KOPT-K1 (cell line): ENCODE results near the gene DKK3.

Experiments used
- H3K27ac ChIP-seq: fragments of 200-600 bp; sonication (generic); 2 replicates; pipeline ENCODE4 v1.5.1; 2016; ENCODE audit warnings: antibody characterized with exemption, mild to moderate bottlenecking, low read depth, low read length; ENCODE audit not compliant: poor library complexity, severe bottlenecking
- H3K36me3 ChIP-seq: fragments of 200-600 bp; sonication (generic); 2 replicates; pipeline ENCODE4 v1.5.1; 2017; ENCODE audit warnings: antibody characterized with exemption, mild to moderate bottlenecking, low read length, moderate library complexity; ENCODE audit not compliant: insufficient read depth
- H3K9me3 ChIP-seq: fragments of 200-600 bp; sonication (generic); 2 replicates; pipeline ENCODE4 v1.5.1; 2017; ENCODE audit warnings: antibody characterized with exemption, low read length, mild to moderate bottlenecking; ENCODE audit not compliant: insufficient read depth, poor library complexity, severe bottlenecking

Gene DKK3

DNA sequence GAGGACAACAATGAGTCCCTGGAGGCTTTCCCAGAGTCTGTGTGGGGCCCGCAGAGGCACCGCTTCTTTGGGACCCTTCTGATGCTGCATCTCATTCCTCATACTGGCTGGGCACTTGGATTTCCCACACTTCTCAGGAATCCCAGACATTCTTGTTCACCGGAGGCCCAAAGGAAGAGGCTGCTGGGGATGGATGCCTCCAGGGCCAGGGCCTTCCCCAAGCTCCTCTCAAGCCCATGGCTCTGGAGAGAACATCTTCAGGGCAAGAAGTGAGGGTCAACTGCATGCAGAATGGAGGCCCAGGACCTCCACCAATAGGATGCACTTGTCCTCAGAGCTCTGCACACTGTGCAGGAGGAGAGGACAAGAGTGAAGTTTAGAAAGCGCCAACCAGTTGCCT lies 34.6 kb downstream of the DKK3 start:
- H3K27ac ChIP-seq: no peak overlapping the region

DNA sequence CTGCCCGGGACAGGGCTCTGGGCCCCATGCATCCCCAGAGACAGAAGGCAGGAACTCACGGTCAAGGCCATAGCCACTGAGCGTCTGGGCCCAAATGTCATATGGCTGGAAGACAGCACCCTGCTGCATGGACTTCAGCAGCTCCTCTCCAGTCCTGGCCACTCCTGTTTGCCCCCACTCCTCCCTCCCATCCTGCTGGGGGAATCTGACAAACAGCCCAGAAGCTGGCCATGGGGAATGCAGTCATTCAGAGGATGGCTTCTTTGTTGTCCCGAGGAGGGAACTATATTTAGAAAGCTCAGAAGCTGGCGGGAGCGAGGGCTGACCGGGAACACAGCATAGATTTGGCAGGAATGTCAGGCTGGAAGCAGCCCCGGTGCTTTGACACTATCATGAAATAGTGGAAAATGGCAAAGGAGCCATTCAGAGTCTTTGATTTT lies 35.0 kb downstream of the DKK3 start:
- H3K36me3 ChIP-seq: no peaks in the 10 kb centered on the region
- no peaks in the 10 kb centered on the region for H3K9me3 ChIP-seq
- no peak overlapping the region for H3K27ac ChIP-seq

More for the DNA sequence above, 34.6 kb downstream of the DKK3 start:
- H3K36me3 ChIP-seq: no peaks in the 10 kb centered on the region
- no peaks in the 10 kb centered on the region for H3K9me3 ChIP-seq

DNA sequence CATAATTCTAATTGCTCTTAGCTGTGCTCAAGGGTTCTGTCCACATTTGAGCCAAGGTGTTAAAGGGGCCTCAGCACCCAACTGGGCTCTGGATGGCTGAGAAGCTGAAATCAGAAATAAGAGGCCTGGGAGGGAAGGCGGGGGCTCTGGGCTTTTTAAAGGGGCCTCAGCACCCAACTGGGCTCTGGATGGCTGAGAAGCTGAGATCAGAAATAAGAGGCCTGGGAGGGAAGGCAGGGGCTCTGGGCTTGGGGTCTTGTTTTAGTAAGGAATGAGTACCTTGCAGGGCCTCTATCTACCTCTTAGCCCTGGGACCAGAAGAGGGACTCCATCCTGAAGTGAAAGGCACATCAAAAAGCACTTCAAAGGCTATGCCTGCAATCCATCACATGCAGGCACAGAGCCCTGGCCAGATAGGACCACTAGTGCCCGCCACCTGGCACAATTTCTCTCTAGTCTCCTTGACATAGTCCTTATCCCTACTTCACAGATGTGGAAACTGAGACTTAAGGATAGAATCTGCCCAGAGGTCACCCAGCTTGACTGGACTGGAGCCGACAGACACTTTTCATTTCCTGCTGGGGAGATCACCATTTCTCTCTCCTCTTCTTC lies 35.6 kb downstream of the DKK3 start:
- H3K27ac ChIP-seq: no peak overlapping the region
- no peaks in the 10 kb centered on the region for H3K36me3 ChIP-seq
- H3K9me3 ChIP-seq: no peaks in the 10 kb centered on the region

DNA sequence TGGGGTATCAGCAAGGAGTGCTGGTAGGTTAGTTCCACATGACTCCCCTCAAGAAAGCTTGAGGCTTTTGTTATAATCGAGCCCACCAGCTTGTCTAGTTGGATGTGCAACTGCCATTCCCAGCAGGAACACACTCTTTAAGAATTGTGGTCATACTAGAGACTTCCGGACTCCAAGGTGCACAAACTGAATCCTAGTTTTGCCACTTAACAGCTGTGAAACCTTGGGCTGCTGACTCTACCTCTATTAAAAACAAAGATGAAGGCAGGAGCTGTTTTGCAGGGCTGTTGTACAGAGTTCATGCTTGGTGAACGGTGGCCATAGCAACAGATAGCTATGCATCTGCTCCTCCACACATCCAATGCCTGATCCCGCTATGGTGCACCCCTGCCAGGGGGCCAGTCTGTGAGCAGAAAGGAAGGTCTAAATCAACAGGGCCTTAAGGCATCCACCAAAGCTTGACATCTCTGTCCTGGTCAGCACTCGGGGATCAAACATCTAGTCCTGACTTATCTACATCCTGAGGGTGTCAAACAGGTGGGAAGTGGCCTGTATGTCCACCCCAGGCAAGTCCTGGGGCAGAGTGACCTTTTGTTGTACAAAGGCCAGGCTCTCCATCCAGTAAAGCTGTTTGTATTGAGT lies 36.4 kb downstream of the DKK3 start:
- H3K27ac ChIP-seq: no peak overlapping the region
- no peaks in the 10 kb centered on the region for H3K9me3 ChIP-seq
- H3K36me3 ChIP-seq: no peaks in the 10 kb centered on the region

DNA sequence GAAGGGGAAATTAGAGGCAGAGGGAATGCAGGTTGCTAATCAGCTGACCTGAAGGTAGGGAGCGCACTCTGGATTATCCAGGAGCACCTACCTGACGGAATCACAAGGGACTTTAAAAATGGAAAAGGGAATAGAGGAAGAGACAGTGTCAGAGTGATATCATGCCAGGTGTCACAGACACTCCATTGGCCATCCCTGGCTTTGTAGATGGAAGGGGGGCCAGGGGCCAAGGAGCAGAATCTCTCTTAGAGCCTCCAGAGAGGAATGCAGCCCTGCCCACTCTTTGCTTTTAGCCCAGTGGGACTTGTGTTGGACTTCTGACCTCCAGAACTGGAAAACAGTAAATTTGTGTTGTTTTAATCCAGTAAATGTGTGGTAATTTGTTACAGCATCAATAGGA lies 37.9 kb downstream of the DKK3 start:
- Histone ChIP-seq H3K9me3 (no peaks in the 10 kb centered on the region), H3K27ac (no peak overlapping the region), H3K36me3 (no peaks in the 10 kb centered on the region)

DNA sequence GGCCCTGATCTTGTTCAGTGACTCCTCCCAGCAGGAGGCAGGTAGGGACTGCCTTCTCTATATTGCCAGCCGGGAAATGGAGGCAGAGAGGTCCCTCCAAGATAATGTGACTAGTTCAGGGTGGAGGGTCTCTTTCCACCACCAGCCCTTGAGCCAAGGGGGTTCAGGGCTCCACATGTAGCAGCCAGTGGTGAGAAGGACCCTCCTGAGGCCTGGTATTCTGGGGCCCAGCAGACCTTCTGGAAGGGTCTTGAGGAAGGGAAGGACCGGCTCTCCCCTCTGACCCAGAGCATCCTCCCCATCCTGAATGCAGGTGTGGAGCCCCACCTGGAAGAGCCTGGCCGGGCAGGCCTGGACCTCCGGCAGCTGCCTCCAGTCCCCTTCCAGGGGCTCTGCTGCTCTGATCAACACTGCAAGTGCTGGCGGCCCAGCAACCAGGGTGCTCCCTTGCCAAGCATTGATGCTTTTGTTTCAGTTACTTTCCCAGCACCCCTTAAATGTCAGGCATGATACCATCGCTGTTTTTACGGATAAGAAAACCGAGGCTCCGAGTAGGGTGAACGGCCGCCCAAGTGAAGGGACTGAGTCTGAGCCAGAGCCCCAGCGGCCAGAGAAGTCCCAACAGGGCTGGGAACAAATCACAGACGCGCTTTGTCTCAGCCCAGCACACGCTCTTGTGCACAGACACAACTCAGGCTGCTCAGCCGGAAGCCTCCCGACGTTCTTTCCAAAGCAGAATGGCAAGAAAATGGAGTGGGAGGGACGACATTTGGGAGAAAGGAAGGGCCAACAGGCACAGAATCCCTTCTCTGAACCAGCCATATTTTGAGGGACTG lies 38.8 kb downstream of the DKK3 start:
- no peaks in the 10 kb centered on the region for H3K9me3 ChIP-seq
- no peaks in the 10 kb centered on the region for H3K36me3 ChIP-seq
- no peak overlapping the region for H3K27ac ChIP-seq

DNA sequence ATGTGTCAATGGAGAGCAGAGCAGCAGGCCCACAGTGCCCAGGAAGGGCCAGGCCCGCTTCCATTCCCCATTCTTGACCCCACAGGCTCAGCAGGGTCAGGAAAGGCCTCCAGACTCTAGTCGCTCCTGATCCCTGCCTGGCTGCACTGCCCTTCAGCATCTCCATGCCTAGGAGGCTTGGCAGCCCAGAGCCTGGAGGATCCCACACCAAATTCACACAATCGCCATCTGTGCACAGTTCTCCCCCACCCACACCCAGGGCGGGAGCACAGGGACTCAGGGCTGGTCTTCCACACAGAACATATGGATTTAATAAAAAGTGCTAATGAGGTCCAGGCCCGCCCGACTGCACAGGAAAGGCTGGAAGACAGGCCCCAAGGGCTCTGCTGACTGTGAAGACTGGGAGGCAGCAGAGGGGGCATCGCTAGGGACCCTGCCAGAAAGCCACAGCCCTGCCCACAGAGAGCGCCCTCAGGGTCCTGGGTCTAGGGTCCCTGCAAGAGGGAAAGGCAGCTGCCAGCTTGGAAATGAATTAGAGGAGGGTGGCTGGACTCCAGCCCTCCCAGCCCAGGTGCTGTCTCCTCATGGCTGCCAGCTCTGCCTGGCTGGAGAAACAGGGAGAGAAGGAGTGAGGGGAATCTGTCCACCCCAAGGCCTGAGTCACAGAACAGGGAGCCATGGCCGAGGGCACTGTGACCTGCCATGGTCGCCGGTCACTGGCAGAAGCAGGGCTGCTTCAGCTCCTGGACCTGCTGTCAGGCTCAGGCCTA lies 39.7 kb downstream of the DKK3 start:
- no peak overlapping the region for H3K27ac ChIP-seq
- H3K9me3 ChIP-seq: no peaks in the 10 kb centered on the region
- no peaks in the 10 kb centered on the region for H3K36me3 ChIP-seq

DNA sequence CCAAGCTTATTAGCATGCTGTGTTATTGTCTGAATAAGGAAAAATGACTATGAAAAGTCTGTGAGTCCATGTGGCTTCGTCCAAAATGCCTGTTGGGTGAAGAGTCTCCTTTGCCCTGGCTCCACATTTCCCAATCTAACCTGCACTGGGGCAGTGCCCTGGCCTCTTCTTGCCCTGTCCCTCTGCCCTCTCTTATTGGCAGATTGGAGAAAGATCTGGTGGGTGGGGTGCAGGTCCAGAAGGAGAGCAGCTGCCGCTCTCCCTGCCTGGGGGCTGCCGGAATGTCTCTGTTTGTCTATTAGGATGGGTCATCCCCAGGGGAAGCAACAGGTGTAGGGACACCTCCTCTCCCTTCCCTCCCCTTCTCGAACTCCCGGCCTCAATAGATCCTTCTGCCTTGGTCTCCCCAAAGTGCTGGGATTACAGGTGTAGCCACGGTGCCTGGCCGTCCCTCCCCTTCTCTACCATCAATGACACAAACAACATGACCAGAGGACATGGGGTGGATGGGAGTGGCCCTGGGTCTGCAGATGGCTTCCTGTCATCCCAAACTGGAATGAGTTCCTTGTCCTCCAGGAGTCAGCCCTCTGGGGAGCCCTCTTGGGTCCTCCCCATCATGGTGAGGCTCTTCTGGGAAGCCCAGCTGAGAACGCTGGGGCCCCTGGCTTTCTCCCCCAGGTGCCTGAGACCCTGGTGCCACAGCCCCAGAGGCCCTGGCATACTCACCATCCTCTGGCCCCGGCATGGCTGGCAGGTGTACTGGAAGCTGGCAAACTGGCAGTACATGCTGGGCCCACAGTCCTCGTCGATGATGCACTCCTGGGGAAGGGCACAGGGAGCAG lies 40.5 kb downstream of the DKK3 start:
- Histone ChIP-seq H3K27ac (no peak overlapping the region), H3K36me3 (no peaks in the 10 kb centered on the region), H3K9me3 (no peaks in the 10 kb centered on the region)

DNA sequence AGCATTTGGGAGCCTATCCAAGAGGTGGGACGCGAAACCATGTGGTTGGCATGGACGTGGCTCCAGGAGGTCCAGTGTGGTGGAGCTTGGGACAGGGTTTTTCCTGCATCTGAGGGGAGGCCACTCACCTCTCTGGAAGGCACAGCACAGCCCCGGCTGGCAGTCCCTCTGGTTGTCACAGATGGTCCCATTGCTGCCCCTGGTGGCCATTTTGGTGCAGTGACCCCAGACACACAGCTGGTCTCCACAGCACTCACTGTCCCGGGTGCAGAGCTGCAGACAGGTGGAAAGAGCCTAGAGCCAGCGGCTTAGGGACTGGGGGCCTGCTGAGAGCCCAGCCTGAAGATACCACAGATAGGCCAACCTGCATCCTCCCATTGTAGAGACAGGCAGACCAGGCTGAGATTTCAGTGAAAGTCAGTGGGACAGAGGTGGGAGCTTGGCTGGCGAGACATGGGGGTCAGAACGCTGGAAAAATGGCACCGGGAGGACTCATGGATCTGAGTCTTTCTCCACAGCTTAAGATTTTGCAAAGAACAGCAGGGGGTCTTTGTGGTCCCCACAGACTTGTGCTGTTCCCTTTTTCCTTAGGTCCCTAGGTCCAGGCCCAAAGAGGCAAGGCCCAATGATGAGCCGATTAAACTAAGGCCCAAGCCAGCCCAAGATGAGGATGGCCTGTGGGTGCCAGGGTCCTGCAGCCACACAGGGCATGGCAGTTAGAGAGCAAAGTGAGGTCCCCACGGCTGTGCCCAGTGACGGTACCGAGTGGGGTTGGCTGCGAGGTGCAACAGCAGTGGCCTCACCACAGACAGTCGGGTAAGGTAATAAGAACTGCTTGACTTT lies 41.4 kb downstream of the DKK3 start:
- no peaks in the 10 kb centered on the region for H3K36me3 ChIP-seq
- H3K9me3 ChIP-seq: no peaks in the 10 kb centered on the region
- H3K27ac ChIP-seq: no peak overlapping the region

DNA sequence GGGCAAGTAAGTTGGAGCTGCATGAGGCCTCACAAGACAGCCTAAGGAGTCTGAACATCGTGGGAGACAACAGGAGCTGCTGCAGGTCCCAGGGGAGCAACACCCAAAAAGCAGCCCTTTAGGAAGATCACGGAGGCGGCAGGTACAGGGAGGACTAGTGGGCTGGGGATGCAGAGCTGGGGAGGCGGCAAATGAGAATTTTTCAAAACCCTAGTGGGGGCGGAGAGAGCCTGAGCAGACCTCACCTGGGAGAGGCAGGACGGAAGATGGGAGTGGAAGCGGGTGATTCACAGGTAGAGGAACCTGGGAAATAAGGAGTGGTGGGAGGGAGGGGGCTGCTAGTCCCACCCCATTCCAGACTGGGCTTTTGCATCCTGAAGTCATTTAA lies 42.1 kb downstream of the DKK3 start:
- H3K36me3 ChIP-seq: no peaks in the 10 kb centered on the region
- H3K27ac ChIP-seq: no peak overlapping the region
- no peaks in the 10 kb centered on the region for H3K9me3 ChIP-seq

DNA sequence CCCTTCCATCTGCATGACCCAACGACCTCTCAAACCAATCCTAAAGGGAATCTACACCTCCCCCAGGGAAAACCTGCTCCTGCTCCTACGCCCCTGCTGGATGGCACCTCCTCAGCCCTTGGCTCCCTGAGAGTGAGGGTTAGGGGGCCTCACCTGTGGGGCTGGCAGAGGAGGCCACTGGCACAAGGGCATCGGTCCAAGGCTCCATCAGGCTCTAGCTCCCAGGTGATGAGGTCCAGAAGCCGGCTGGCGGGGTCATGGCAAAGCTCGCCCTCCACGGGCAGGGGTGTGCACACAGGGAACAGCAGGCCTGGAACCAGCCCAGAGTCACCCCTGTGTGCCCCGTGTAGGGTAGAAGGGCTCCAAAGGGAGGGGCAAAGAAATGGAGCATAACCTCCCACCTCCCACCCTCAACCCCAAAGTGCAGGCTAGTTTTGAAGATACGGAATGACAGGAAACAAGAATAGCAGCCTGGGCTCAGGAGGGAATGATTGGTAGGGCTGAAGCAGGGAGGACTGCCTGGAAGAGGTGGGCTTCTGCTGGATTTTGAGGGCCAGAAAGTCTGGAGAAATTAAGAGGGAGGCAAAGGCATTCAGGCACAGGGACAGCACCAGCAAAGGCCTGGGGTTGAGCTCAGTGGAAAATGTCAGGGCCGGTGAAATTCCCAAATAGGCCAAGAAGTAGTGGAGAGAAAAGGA lies 42.6 kb downstream of the DKK3 start:
- Histone ChIP-seq H3K36me3 (no peaks in the 10 kb centered on the region), H3K9me3 (no peaks in the 10 kb centered on the region), H3K27ac (no peak overlapping the region)

DNA sequence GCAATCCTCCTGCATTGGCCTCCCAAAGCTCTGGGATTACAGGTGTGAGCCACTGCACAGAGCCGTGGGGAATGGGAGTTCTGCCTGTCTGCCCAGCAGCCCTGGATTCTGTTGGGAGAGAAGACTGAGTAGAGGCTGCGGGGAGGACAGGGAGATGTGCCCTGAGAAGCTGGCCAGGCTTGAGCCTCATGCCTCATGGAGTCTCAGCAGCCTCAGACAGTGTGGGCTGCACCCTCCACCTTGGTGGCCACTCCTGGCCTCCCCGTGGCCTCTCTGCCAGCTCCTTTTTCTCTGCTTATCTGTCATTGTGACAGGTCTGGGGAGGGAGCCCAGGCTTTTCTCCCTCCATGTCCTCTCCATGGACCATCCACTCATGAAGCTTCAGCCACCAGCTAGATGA lies 43.2 kb downstream of the DKK3 start:
- Histone ChIP-seq H3K36me3 (no peaks in the 10 kb centered on the region), H3K27ac (no peak overlapping the region), H3K9me3 (no peaks in the 10 kb centered on the region)

DNA sequence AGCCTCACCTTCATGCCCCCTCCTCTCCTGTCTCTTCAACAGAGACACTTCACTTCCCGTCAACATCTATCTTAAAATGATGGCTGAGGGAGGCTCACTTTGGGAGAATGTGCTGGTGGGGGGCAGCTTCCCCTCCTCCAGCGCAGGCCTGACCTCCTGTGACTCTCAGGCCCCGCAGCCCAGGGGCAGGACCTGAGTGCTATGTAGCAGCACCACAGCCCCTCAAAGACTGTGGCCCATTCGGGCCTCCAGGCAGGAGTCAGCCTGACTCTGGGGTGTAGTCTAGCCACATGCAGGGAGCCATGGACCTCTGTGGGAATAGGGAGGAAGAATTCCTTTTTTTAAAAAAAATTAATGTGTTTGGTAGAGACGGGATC lies 43.7 kb downstream of the DKK3 start:
- no peak overlapping the region for H3K27ac ChIP-seq
- H3K9me3 ChIP-seq: no peaks in the 10 kb centered on the region
- no peaks in the 10 kb centered on the region for H3K36me3 ChIP-seq
